HG02884 (cell line): ENCODE results near the gene MT1HL1.

ENCODE experiments used
- ATAC-seq: cut with Tn5 transposase; IDR thresholded peaks from one replicate; pipeline ENCODE4 v1.9.1; 2021; ENCODE audit warnings: mild to moderate bottlenecking, moderate library complexity; ENCODE audit not compliant: unreplicated experiment

Gene MT1HL1

DNA sequence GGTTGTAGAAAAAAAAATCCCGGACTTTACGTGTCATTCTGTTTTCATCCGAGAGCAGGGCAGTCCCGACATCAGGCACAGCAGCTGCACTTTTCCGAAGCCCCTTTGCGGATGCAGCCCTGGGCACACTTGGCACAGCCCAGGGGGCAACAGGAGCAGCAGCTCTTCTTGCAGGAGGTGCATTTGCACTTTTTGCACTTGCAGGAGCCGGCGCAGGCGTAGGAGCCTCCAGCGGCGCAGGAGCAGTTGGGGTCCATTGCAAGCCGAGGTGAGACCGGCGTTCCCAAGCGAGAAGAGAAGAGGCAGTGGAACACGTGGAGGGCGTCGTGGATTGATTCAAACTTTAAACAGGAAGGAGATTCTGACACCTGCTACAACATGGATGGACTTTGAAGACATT, at the start of gene MT1HL1:
Gene MT1HL1 (minus strand): TSS at position 326 of the 400 bp plus-strand sequence. CDS start 69 bp downstream, at position 257.
- ATAC-seq, result no peak

DNA sequence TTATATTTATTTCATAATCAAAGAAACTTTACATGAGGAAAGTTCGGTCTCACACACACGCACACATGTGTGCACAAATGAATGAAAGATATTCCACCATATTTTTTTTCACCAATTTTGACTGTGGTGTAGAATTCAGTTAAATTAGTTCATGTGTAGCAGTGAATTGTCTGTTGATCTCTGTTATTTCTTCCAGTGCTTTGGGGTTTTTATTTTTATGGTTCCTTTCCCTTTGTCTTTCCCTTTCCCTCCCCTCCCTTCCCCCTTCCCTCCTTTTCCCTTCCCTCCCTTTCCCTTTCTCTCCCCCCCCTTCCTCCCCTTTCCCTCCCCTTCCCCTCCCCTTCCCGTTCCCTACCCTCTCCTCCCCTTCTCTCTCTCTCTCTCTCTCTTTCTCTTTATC, 46.7 kb upstream of the MT1HL1 start:
- ATAC-seq, result no peak

DNA sequence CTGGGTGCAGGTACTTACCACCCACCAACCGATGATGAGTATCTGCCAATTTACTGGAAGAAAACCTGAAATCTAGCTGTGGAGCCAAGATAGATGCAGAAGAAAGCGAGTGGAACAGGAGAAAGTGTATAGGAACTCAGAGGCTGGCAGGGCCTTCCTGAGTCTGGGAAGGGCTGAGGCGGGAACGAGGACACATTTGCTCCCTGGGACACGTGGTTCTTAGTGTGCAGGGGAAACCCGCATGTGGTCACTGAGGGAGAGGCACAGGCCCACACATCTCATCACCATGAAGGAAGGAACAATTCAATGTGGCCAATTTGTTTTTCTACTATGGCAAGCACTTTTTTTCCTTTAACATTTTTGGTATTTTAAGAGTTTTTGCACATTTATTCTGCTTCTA, 45.9 kb upstream of the MT1HL1 start:
- no peak for ATAC-seq

DNA sequence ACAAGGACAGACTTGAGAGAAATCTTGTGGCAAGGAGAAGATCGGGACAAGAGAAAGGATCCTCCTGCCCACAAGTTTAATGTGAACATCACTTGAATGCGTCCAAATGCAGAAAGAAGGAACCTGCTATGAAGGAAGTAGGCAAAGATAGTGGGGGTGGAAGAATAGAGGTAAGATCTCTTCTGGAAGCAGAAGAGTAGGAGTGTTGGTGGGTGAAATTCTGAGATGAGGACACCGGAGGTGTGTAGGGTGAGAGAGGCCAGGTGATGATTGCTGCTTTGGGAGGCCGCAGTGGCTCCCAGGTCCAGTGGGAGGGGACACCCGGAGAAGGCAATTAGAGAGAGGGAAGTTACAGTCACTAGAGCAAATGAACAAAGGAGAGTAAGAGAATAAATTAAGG, 44.6 kb upstream of the MT1HL1 start:
- ATAC-seq, result no peak

DNA sequence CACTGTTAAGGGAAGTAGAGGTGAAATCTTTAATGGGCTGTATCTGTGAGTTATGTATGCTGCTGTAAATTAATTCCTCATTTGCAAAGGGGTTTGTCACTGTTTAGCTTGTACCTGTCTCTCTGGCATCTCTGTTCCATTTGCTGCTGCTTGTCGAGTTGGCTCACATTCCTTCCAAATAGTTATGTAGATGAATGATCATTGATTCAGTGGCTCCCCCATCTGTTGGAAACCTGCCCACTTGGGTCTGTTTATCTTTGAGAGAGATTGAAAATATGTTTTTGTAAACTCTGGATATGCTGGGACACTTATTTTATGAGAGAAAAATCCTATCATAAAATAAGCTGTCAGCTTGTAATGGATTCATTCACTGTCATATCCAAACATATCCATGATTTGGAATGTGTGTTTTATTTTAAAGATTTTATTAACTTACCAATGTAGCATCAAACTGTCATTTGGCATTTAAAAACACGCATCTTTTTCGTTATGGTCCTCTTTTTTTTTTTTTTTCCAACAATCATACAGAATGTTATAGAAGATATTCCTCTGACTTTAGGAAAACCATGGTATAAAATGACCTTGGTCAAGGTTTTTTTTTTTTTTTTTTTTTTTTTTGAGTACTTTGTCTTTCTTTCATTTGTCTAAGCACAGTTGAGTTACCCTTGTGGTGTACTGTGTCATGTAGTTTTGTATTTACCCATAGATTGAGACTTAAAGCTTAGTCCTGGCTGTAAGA, 41.2 kb upstream of the MT1HL1 start:
- ATAC-seq, result no peak

DNA sequence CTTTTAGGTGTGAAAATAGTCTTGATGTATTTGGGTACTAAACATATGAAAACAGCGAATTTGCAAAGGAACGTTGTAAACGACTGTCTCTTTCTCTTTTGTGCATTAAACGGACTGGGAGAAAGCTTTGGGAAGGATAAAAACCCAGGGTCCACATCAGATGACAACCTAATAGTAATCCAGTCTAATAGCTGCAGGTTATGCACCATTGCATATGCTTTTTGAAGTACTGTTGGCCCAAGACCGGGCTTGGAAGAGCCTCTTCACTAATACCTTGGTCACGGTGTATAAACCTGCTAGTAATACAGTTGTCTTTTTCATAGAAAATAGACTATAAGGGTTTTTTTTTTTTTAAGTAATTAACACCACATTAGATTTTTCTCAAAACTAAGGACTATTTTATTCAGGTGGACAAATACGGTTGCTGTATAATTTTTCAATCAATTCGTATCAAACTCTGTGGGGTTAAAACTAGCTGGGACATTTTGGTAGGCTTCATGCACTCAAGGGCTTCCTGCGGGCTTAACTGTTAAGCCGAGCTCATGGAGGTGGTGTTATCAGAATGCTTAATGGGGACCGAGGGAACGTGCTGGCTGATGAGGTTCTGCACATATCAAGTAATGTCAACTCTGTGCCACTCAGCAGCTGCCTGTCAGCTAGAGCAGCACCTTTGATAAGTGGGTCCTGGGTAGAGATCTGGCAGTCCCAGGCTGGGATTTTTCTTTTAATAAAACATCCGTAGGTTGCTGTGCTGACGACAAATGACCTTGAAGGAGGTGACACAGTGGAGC, 39.8 kb upstream of the MT1HL1 start:
- no peak for ATAC-seq

DNA sequence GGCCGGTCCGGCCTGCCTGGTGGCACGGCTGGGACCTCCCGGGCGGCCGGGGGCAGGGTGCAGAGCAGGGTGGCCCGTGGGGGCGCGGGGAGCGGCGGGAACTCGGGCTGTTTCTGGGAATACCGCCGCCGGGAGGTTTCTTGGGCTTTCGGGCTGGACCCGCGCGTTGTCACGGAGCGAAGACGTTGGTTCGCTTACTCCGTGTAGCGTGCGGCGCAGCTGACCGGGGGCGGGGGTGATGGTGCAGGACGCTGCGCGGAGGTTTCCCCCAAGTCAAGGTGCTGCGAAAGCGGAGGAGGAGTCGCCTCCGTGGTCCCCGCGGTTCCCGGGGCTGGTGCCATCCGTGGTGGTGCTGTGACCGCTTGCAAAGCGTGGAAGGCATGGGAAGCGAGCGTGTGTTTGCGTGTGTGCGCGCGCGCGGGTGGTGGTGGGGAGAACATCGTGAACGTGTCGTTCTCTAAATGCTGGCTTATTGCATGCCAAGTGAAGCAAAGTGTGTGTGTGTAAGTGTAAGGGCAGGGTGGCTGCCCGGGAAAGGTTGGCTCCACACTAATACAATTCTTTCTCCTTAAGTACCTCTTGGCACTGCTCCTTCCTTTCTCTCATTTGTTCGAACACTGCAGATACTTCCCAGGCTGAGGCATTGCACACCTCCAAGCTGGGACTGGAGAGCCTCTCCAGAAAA, 38.8 kb upstream of the MT1HL1 start:
- no peak for ATAC-seq

DNA sequence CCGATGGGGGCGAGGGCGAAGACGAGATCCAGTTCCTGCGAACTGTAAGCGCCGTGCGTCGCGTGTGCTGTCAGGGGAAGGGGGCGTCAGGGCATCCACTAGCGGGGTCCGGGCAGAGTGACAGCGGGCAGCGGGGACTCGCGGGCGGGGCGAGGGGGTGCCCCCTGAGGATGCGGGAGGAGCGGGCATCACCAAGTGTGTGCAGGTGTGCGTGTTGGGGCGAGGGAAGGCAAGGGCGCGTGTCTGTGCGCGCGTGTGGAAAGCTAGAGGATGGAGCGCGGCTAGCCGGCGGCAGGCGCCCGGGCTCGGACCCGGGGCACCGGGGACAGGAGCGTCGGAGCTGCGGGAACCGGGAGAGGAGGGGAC, 38.3 kb upstream of the MT1HL1 start:
- ATAC-seq, result no peak

DNA sequence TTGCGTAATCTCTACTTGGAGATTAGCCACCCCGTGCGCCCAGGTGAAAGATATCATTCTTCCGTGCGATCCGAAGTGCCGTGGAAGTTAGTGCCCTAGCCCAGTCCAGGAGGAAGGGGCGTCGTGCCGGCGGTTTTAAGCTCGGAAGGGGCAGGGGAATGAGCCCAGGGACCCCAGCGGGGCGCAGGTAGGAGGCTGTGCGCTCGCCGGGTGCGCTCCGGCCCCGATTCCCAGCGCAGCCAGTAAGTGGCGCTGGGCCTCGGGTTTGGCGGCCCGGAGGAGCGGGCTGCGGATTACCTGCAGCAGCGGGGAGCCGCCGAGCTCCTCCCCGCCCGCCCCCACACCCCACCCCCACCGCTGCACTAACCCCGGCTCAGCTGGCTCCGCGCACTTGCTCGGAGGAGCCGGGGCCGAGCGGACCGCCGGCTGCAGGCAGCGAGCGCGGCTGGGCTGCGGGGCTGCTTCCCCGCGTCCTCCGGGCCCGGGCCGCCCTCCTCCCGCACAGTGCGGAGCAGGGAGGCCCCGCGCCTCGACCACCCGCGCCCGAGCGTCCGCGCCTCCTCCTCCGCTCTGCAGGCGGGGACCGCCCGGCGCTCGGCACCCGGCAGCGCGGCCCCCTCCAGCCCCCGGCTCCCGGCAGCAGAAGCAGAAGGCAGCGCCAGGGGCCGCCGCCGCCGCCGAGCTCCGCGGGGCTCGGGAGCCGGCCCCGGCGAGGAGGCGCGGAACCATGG, 37.7 kb upstream of the MT1HL1 start, which contains the start of gene RYR2:
Gene RYR2 (plus strand): TSS at position 390 of the 731 bp plus-strand sequence. CDS start 338 bp downstream, at position 728.
- no peak for ATAC-seq

DNA sequence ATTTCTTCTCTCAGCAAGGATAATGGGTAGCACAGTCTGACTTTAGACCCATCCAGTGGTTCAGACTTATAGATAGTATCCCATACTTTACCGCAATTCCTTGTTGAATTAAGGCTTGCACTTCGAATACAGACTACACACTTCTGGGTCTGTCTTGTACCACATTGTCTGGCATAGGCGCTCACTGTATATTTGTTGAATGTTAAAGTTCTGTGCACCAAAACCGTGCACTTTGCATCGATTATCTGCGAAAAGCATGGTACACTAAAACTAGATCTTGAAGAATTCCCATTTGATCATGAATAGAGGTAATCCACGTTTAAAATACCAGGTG, 37.2 kb upstream of the MT1HL1 start:
- ATAC-seq, result no peak

DNA sequence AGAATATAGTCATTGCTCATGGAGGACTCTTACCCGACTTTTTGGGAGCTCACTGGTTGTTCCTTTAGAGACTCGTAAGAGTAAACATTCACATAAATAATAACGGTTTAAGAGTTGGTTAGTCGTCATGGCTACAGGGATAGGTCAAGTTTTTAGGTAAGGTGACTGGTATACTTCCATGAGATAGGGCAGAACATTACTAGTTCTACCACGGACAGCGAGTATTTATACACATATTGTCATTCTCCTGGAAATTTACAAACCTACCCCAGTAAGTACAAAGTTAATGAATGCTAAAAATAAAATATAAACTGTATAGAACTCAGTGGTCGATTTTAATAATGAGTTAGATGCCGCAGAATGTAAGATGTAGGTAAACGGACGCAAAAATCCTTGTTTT, 36.6 kb upstream of the MT1HL1 start:
- no peak for ATAC-seq

DNA sequence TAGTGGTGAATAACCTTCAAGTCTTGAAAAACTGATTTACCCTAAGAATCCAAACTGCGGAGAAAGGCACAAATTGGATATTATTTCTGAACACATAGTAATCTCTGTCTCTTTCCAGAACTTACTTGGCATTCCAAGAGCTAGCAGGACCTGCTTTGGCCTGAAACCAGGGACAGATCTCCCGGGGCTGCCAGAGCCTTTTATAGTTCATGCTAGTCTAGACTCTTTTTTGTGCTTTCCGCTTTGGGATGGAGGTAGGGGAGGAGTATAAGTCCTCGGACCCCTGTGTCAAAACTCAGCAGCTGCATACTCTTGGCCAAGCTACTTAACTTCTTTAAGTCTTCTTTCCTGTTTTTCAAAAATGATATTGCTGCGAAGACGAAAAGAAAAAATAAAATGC, 34.0 kb upstream of the MT1HL1 start:
- no peak for ATAC-seq

DNA sequence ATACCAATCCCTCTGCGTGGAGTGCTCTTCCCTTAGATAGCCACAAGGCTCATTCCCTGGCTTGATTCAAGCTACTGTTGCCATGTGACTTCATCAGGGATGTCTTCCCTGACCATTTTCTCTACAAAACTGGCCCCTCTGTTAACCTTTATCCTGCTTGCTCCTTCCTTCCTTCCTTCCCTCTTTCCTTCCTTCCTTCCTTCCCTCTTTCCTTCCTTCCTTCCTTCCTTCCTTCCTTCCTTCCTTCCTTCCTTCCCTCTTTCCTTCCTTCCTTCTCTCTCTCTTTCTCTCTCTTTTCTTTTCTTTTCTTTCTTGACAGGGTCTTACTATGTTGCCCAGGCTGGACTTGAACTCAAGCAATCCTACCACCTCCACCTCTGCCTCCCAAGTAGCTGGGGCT, 31.5 kb upstream of the MT1HL1 start:
- no peak for ATAC-seq

DNA sequence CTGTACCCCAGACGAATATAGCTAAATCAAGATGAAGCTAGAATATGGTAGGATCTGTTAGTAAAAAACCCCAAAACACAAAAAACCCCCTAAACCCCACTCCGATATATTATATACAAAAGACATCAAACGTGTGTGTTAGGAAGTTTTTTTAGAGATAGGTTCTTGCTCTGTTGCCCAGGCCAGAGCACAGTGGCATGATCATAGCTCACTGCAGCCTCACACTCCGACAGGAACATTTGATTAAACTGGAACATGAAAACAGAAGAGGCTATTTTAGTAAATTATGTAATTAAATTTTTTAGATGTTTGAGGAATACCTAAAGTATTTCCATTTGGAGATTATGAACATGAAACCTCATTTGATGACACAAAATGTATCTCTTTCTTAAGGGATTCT, 29.6 kb upstream of the MT1HL1 start:
- no peak for ATAC-seq

DNA sequence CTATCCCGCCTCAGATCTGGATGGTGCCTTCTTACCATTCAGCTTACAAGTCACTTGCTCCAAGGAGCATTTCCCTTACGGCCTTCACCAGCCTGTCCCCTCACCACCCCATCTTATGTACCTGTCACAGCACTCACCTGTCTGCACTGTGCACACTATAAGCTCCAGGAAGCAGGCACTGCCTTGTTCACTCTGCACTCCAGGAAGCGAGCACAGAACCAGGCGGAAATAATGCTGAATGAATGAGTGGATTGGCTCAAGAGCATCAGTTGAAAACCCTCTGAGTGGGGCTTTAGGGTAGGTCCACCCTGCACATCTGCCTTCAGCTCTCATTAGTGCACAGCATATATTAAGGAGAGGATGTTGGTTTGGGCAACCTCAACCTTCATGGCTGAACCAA, 28.8 kb upstream of the MT1HL1 start:
- no peak for ATAC-seq

DNA sequence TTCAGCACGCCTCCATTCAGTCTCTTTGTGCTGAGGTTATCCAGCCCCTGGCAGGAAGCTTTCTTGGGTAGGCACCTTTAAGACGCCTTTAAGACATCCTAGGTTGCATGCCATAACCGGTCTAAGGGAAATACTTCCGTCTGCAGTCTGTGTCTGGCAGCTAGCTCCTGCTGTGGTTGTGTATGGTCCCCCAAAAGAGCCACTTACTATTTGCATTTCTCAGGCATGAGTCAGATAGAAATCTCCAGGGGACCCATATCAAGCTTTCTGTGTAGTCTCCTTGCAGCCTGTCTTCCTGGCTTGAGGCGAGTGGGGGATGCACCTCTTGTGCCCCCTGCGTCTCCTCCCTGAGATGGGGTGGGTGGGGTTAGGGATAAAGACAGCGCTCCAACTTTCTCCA, 27.8 kb upstream of the MT1HL1 start:
- peak; percentile 95 for ATAC-seq

DNA sequence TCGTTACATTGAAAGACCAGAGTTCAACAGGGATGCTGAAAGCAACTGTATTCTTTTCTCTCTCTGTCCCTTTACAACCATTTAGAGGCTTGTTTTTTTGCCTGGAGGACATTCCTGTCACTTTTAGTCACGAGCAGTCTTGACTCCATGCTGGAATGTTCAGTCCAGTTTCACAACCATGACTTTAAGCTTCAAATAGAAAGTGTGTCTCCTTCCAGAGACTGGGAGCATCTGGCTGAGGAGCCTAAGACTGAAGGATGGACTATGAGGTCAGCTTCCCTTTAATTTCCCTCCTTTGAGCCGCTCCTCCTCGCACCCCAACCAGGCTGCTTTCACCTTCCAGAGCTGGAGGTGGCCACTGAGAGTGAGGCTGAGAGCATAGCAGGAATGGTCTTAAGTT, 27.2 kb upstream of the MT1HL1 start:
- no peak for ATAC-seq

DNA sequence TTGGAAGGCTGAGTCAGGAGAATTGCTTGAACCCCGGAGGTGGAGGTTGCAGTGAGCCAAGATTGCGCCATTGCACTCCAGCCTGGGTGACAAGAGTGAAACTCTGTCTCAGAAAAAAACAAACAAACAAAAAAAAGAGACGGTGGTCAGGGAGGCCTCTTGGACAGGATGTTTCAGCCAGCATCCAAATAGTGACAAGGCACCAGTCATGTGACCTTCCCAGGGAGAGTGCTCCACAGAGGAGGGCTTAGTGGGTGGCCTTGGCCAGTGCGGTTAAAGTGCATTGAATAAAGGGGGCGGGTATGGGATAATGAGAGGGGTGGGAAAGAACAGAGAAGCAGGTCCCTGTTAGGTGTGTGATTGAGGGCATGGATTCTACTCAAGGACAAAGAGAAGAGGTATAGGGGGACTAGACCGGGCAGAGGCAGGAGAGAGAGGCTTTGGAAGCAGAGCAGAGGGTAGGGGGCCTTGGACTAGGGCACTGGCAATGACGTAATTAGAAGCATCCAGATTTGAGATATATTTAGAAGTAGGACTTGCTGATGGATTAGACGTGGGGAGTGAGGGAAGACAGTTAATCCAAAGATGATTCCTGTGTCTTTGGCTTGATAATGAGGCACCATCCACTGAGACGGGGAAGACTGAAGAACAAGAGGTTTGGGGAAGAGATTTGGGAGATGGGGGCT, 25.8 kb upstream of the MT1HL1 start:
- no peak for ATAC-seq

DNA sequence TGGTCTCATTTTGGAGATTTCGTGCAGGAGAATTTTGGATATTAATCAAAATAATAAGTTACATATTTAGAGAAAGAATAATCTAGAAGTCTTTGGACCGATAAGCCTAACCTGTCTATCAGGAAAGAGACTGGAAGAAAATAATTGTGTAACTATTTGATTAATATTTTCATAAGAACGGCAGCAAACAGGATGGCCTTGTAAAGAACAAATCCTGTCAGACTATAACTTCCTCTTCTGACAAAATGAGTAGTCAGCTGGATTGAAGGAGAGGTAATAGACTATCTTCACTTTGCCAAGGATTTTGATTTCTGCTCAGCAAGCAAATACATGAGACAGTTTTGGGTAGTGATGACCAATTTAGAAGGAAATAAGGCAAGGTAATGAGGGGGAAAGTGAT, 25.0 kb upstream of the MT1HL1 start:
- no peak for ATAC-seq

DNA sequence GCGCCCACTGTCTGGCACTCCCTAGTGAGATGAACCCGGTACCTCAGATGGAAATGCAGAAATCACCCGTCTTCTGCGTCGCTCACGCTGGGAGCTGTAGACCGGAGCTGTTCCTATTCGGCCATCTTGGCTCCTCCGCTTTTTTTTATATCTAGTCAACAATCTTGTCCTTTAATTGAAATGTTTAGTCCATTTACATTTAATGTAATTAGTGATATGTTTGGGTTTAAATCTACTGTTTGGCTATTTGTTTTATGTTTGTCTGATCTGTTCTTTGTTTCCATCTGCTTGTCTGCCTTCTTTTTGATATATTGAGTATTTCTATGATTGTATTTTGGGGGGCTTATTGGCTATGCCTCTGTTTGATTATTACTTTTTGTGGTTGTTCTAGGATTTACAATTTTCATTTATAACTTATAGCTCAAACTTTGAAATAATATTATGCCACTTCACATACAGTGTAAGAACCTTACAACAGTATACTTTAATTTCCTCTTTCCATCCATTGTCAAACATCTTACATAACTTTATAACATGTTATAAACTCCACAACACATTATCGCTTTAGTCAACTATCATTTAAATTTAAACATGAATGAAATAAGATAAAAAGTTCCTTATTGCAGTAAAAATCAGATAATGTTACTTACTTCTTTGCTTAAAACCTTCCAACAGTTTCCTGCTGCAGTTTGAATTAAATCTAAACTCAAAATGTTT, 21.3 kb upstream of the MT1HL1 start:
- no peak for ATAC-seq
